ENCODE measurements around the gene TSPAN18.

DNA sequence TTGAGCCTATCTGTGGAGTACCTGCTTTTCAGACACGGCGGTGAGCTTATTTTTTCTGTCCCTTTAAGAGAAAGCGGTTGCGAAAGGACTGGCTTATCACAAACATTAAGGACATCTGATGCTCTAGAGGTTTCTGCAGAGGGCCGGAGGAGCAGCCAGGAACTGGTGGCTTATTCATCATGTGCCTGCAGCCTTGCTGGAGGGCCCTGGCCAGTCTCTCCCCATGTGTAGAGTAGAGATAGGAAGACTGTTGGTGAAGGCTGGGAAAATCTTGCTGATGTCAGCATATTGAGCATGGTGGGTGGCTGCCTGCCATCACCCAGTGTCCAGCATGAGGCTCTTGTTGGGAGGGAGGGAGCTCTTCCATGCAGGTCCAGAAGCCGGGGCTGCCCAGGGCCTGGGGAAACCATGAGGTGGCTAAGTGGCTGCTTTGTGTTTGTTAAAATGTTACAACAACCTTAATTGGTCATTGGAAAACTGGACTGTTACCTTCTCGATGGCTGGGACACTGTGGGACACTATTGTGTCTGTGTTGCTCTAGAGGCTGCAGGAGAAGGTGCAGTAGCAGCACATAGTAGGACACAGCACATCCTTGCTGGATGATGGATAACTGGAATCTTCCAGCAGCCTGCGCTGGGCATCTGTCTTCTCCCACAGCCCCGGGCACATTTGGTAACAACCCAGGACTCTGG is 54.3 kb downstream of the TSPAN18 start:
- TF ChIP-seq POLR2A (IDR thresholded peaks at IDR 0.05) = no peak
- TF ChIP-seq, protein P1, sequence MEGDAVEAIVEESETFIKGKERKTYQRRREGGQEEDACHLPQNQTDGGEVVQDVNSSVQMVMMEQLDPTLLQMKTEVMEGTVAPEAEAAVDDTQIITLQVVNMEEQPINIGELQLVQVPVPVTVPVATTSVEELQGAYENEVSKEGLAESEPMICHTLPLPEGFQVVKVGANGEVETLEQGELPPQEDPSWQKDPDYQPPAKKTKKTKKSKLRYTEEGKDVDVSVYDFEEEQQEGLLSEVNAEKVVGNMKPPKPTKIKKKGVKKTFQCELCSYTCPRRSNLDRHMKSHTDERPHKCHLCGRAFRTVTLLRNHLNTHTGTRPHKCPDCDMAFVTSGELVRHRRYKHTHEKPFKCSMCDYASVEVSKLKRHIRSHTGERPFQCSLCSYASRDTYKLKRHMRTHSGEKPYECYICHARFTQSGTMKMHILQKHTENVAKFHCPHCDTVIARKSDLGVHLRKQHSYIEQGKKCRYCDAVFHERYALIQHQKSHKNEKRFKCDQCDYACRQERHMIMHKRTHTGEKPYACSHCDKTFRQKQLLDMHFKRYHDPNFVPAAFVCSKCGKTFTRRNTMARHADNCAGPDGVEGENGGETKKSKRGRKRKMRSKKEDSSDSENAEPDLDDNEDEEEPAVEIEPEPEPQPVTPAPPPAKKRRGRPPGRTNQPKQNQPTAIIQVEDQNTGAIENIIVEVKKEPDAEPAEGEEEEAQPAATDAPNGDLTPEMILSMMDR (IDR thresholded peaks at IDR 0.05) = no peak
